Duodenal mucosa (tissue), 2 donors: ENCODE data around the gene MAP3K7CL.

Experiments used
- H3K27ac ChIP-seq: one replicate; pipeline ENCODE4 v1.7.0; 2013; ENCODE audit warnings: low read depth, low read length
- H3K27me3 ChIP-seq, 2 donors: one replicate each; pipeline ENCODE4 v1.7.0; 2013; ENCODE audit warnings: low read length in 2 of 2, control low read depth in 1 of 2; ENCODE audit not compliant: insufficient read depth in 2 of 2, control insufficient read depth in 1 of 2
- H3K36me3 ChIP-seq, 2 donors: one replicate each; pipeline ENCODE4 v1.7.0; 2013; ENCODE audit warnings: low read length in 2 of 2, control low read depth in 1 of 2; ENCODE audit not compliant: insufficient read depth in 2 of 2, control insufficient read depth in 1 of 2
- H3K4me1 ChIP-seq, 2 donors: one replicate each; pipeline ENCODE4 v1.7.0; 2013; ENCODE audit warnings: low read length in 2 of 2, control low read depth in 1 of 2; ENCODE audit not compliant: insufficient read depth in 2 of 2, control insufficient read depth in 1 of 2
- H3K4me3 ChIP-seq, 2 donors: one replicate each; pipeline ENCODE4 v1.7.0; 2013; ENCODE audit warnings: low read length in 2 of 2, low read depth in 1 of 2
- H3K9ac ChIP-seq, 2 donors: one replicate each; pipeline ENCODE4 v1.7.0; 2013; ENCODE audit warnings: low read length in 2 of 2, low read depth in 1 of 2
- H3K9me3 ChIP-seq, 2 donors: one replicate each; pipeline ENCODE4 v1.7.0; 2013; ENCODE audit warnings: low read length in 2 of 2, control low read depth in 1 of 2; ENCODE audit not compliant: control insufficient read depth in 1 of 2

Gene MAP3K7CL

GRCh38 chr21:29133241-29133640 lies 2.8 kb downstream of the MAP3K7CL start:
- Histone ChIP-seq H3K27ac (no peak overlapping the region), H3K4me1 (peaks cover 0 to 5% of the 10 kb centered on the region in 2 donors), H3K27me3 (no peaks in the 10 kb centered on the region), H3K9me3 (no peaks in the 10 kb centered on the region), H3K4me3 (no peak overlapping the region), H3K9ac (no peak overlapping the region), H3K36me3 (no peaks in the 10 kb centered on the region)

GRCh38 chr21:29133796-29134195 lies 3.4 kb downstream of the MAP3K7CL start:
- Histone ChIP-seq H3K9me3 (no peaks in the 10 kb centered on the region), H3K4me3 (no peak overlapping the region), H3K4me1 (peaks cover 0 to 5% of the 10 kb centered on the region in 2 donors), H3K36me3 (no peaks in the 10 kb centered on the region), H3K27ac (no peak overlapping the region), H3K27me3 (no peaks in the 10 kb centered on the region), H3K9ac (no peak overlapping the region)

GRCh38 chr21:29135481-29135880 lies 5.0 kb downstream of the MAP3K7CL start:
- no peak overlapping the region for H3K9ac ChIP-seq
- H3K4me3 ChIP-seq = no peak overlapping the region
- no peak overlapping the region for H3K27ac ChIP-seq
- no peaks in the 10 kb centered on the region for H3K9me3 ChIP-seq
- H3K4me1 ChIP-seq = peaks cover 0 to 5% of the 10 kb centered on the region in 2 donors
- H3K27me3 ChIP-seq = no peaks in the 10 kb centered on the region
- no peaks in the 10 kb centered on the region for H3K36me3 ChIP-seq

GRCh38 chr21:29136033-29136432 lies 5.6 kb downstream of the MAP3K7CL start:
- Histone ChIP-seq H3K36me3 (no peaks in the 10 kb centered on the region), H3K27me3 (no peaks in the 10 kb centered on the region), H3K4me3 (no peak overlapping the region), H3K9ac (no peak overlapping the region), H3K9me3 (no peaks in the 10 kb centered on the region), H3K27ac (no peak overlapping the region), H3K4me1 (no peaks in the 10 kb centered on the region)

GRCh38 chr21:29144736-29145353 lies 14.4 kb downstream of the MAP3K7CL start:
- Histone ChIP-seq H3K9me3 (no peaks in the 10 kb centered on the region), H3K27ac (no peak overlapping the region), H3K36me3 (no peaks in the 10 kb centered on the region), H3K4me3 (no peak overlapping the region), H3K27me3 (no peaks in the 10 kb centered on the region), H3K9ac (no peak overlapping the region), H3K4me1 (peaks cover 5 to 16% of the 10 kb centered on the region in 2 donors)

- H3K27ac ChIP-seq = no peak overlapping the region
Measured at GRCh38 chr21:29145354-29145782, 14.9 kb downstream of the MAP3K7CL start.

GRCh38 chr21:29145852-29146453 lies 15.5 kb downstream of the MAP3K7CL start:
- Histone ChIP-seq H3K4me1 (peaks cover 5 to 16% of the 10 kb centered on the region in 2 donors), H3K4me3 (no peak overlapping the region), H3K27me3 (no peaks in the 10 kb centered on the region), H3K9ac (no peak overlapping the region), H3K36me3 (no peaks in the 10 kb centered on the region), H3K9me3 (no peaks in the 10 kb centered on the region), H3K27ac (no peak overlapping the region)

More at GRCh38 chr21:29145354-29145782, 14.9 kb downstream of the MAP3K7CL start:
- no peak overlapping the region for H3K9ac ChIP-seq
- no peaks in the 10 kb centered on the region for H3K27me3 ChIP-seq
- H3K4me1 ChIP-seq = peaks cover 5 to 16% of the 10 kb centered on the region in 2 donors
- no peak overlapping the region for H3K4me3 ChIP-seq
- no peaks in the 10 kb centered on the region for H3K9me3 ChIP-seq
- no peaks in the 10 kb centered on the region for H3K36me3 ChIP-seq

GRCh38 chr21:29146726-29147125 lies 16.3 kb downstream of the MAP3K7CL start:
- H3K27ac ChIP-seq = no peak overlapping the region
- H3K9me3 ChIP-seq = no peaks in the 10 kb centered on the region
- no peaks in the 10 kb centered on the region for H3K36me3 ChIP-seq
- peaks cover 5 to 16% of the 10 kb centered on the region in 2 donors for H3K4me1 ChIP-seq
- H3K9ac ChIP-seq = no peak overlapping the region
- no peaks in the 10 kb centered on the region for H3K27me3 ChIP-seq
- no peak overlapping the region for H3K4me3 ChIP-seq

GRCh38 chr21:29148530-29148929 lies 18.1 kb downstream of the MAP3K7CL start:
- Histone ChIP-seq H3K27me3 (no peaks in the 10 kb centered on the region), H3K27ac (no peak overlapping the region), H3K4me1 (peaks cover 5 to 16% of the 10 kb centered on the region in 2 donors), H3K36me3 (no peaks in the 10 kb centered on the region), H3K9ac (no peak overlapping the region), H3K4me3 (no peak overlapping the region), H3K9me3 (no peaks in the 10 kb centered on the region)

GRCh38 chr21:29149808-29150425 lies 19.5 kb downstream of the MAP3K7CL start:
- H3K27ac ChIP-seq = no peak overlapping the region
- H3K9me3 ChIP-seq = no peaks in the 10 kb centered on the region
- H3K9ac ChIP-seq = no peak overlapping the region
- peaks cover 5 to 16% of the 10 kb centered on the region in 2 donors for H3K4me1 ChIP-seq
- no peaks in the 10 kb centered on the region for H3K27me3 ChIP-seq
- H3K36me3 ChIP-seq = no peaks in the 10 kb centered on the region
- no peak overlapping the region for H3K4me3 ChIP-seq
